GM21528 (cell line): Measurements from ENCODE around the gene TCF12.
A peak's percentile ranks its signal among the peaks of the same experiment; 100 is the strongest.

Source experiments
- ATAC-seq: cut with Tn5 transposase; IDR thresholded peaks from one replicate; pipeline ENCODE4 v1.9.1; 2021; ENCODE audit warnings: mild to moderate bottlenecking, moderate library complexity; ENCODE audit not compliant: unreplicated experiment, low FRiP score

The TCF12 gene

DNA sequence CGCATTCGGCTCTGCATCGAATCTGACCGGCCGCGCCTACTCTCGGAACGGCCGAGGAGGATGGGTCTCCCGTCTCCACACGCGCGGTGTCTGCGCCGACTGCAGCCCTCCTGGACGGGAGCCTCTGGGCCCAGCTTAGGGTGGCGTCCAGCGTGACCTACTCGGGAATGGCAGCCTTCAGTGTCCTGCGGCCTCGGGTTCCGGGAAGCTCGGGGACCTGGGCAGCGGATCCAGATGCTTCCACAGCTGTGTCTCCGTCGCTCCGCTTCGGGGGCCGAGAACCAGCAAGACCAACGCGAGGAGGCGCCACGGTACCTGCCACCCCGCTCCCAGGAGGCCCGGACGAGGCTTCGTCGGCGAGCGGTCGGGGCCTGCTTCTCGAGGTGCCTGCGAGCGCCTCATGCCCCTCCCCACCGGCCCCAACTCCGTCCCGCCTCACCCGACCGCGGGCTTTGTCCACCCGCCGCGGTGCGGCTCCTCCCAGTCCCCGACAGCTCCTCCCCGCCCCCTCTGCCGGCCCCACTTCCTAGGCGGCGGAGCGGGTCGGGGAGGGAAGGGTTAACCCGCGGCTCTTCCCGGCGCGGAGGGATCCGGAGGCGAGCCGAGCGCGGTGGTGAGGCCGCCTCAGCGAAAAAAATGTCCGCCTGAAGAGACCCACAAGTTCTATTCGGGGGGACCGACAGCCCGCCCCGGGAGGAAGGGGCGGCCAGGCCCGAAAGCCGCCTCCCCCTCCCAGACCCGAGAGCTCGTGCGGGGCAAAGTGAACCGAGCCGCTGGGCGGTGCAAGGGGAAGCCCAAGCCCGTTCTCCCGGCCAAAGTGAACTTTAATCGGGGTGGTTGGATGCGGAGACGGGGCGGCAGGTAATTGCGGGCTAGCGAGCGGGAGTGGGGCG lies at the start of gene TCF12:
Gene TCF12 (plus strand): TSS at position 599 of the 893 bp plus-strand sequence. CDS start 1,270 bp downstream, outside the sequence.
- ATAC-seq: peak; percentile 68

DNA sequence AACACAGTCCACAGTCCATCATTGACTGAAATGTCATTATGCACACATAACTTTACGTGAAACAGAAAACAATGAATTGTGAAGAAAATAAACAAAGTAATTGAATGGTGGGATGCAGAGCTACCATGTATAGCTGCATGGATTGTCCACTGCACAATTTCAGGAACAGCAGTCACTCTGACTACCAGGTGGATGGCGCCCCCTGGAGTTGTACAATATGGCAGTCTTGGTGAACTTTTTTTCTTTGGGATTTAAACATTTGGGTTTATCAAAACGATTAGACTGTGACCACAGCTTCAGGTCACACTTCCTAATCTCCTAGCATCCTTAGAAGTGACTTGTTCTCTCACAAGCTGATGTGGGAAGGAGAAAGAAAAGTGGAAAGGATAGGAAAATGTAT lies 48.9 kb upstream of the TCF12 start:
- ATAC-seq: no peak

- ATAC-seq: no peak
Observed at GRCh38 chr15:56871185-56871584, 47.3 kb upstream of the TCF12 start.

DNA sequence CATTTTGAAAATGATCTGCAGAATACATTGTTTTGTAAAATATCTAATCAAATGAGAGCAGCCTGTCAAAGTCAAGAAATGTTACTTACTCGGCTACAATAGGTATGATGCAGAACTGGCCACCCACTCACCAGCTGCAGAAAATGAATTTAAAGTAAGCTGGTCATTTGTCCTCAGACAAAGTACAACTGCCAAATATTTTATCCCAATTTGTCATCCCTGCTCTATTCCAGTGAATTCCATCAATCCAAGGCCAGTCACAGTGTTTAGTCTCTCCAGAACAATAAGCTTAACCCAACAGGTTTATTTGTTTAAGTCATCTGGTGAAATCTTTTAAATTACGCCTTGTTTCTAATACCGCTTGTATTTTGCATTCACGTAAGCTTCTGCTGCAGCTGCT lies 46.6 kb upstream of the TCF12 start:
- no peak for ATAC-seq

DNA sequence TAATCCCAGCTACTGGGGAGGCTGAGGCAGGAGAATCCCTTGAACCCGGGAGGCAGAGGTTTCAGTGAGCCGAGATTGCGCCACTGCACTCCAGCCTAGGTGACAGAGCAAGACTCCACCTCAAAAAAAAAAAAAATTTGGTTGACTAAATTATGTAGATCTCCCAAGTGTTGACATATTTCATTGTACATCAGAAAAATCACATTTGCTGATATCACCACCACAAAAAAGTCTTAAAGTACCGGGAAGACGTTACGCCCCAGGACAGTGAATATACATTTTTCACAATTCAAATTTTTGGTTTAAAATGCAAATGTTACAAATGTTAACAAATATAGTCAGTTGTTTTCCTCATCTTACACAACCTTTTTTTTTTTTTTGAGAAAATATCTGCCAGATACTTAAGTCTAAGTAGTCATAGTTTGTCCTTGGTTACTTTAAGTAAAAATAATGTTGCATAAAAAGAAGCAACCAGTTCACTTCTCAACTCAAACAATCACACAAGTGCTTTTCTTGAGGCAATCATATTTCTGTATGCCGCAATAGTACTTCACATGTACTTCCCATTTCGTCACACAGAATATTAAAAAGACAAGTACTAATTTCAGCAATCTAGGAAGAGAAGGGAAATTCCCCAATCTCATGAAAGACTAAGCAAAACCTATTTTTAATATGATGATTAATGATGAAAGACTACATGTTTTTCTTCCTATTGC lies 41.0 kb upstream of the TCF12 start:
- no peak for ATAC-seq

- ATAC-seq: no peak
Observed at GRCh38 chr15:56879502-56879901, 38.9 kb upstream of the TCF12 start.

DNA sequence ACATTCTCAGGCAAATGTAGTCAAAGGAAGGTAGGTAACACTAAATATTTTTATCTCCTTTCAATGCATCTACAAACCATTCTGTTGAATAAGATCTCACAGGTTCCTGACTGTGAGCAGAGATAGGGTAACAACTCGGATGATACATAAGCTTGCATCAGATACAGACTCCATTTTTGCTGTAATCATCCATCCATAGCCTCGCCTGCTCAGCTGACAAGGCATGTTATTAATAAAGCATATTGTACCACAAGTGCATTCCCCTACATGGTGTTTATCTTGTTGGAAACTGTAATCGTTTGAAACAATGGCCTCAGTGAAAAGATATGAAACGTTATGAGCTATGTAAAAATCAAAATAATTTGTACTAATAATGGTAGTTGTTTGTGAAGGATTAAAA lies 35.4 kb upstream of the TCF12 start:
- ATAC-seq: no peak

DNA sequence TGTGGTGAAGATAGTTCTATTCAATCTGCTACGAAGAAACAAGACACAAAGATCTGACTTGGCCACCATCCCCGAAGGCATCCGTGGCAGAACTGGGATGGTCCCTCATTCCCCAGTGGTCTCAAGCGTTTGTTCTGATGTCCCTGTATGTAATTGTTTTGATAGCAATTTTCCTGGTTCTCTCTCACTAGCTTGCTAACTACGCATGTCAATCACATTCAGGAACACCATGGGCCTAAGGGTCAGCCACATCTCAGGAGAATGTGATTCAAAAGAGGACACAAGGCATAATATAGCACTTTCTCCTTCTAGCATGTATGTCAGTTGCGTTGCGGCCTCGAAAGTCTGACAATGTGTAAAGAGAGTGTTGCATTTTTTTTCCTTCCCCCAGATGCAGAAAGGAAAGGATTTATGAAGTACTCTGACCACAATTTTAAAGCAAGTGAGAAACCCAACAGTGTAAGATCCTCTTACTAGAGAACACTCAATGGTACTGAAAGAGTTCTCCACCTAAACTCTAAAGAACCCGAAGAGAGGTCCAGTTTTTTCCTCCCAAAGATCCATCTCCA lies 32.0 kb upstream of the TCF12 start:
- ATAC-seq: no peak

DNA sequence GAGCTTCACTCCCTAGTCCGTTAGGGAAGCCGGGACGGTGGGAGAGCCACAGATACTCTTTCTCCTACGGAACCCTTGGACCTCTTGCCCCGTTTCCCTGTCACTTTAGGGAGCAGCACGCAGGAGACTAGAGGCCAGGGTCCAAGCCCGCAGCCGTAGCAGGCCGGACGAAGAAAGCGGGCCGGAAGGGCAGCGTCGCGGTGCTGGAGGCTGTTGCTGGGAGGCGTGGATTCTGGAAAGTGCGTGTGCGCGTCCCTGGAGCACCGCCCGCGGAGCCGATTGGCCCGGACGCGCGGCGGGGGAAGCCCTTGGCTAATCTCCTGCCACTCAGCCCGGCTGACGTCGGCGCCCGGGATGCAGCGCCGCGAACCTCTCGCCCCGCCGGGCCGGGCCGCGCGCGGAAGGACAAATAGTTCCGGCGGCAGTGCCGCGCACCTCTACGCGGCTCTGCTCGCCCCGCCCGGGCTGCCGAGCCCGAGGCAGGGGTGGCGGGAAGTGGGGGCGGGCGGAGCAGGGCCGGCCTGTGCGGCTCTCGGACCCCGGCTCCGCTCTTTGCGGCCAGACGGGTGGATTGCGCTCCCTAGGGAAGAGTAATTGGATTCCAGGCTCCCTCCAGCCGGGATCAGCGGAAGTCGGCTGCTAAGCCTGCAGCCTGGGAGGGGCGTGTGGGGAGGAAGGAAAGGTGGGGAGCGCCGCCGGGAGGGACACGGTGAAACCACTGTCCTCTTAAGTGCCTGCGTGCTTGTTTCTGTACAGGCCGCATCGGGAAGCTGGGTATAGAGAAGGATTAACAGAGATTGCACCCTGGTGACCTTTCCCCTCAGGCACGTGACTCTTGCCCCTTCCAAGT lies 31.3 kb upstream of the TCF12 start:
- ATAC-seq: peak; percentile 83

GRCh38 chr15:56887782-56888438 lies 30.5 kb upstream of the TCF12 start:
- no peak for ATAC-seq

- no peak for ATAC-seq
Observed at GRCh38 chr15:56890038-56890437, 28.4 kb upstream of the TCF12 start.

DNA sequence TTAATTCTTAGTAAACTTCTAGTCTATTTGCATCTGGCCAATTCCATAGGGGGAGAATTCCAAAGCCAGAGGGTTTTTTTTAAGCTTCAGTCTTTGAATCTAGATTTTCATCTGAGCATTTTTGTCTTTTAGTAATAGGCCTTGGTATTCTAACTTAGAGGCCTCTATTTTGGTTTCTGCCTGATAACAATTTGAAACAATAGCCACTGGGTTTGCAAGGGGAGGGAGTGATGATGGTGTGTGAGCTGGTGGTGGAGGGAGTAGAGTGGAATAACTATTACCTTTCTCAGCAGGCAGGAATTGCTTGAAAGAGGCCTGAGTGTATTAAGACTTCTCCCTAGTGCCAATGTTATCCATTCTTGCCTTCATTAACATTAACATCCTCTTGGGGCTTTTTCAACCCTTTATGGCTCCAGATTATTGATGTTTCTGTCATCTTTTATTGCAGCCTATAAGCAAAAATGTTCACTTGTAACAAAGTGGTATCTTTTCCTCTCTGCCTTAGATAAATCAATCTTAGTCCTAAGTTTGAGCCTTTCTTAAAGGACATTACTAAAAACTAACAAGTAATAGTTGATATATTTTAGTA lies 26.5 kb upstream of the TCF12 start:
- no peak for ATAC-seq

- no peak for ATAC-seq
Observed at GRCh38 chr15:56892659-56893363, 25.6 kb upstream of the TCF12 start.

DNA sequence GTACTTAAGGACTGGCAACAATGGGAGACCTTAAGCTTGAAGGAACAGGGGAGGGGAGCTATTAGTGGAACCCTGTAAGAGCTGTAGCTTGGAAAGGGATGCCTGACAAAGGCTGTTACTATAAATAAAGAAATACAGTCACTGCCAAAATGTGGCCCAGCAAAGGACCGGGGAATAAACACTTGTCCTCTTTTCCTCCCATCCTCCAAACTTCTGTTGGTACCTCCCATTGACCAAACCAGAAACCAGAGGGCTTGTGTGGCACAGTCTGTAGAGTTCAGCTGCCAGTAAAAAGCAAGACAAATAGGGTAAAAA lies 25.1 kb upstream of the TCF12 start:
- no peak for ATAC-seq

DNA sequence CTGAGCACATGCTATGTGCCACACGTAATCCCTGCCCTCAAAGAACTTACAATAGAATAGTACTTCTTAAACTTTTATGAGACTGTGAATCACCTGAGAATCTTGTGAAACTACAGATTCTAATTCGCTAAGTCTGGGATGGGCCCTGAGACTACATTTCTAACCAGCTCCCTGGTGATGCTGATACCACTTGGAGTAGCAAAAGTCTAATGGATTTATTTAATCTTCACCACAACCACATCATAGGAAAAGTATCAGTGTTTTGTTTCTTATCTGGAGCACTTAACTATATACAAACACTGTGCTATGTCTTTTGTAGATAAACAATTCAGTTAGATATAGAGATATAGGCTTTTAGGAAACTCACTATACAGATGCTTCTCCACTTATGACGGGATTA lies 23.8 kb upstream of the TCF12 start:
- no peak for ATAC-seq

GRCh38 chr15:56901931-56902330 lies 16.5 kb upstream of the TCF12 start:
- no peak for ATAC-seq

DNA sequence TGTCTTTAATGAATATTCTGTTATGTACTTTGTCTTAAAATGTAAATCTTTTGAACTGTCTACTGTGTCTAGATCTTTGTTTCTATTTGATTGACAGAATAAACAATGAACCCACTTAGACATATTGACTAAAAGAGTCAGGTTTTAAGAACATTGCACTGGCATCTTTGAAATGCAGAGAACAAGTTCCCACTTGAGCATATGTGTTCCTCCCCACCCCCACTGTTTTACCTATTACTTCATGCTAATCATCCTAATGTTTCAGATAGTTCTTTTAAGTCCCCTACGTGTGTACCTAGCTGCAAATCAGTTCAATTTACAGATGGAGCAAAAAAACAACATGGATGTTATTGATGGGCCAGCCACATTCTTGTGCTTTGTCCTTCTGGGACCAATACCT lies 11.7 kb upstream of the TCF12 start:
- no peak for ATAC-seq

- ATAC-seq: no peak
Observed at GRCh38 chr15:56910801-56911200, 7.6 kb upstream of the TCF12 start.

DNA sequence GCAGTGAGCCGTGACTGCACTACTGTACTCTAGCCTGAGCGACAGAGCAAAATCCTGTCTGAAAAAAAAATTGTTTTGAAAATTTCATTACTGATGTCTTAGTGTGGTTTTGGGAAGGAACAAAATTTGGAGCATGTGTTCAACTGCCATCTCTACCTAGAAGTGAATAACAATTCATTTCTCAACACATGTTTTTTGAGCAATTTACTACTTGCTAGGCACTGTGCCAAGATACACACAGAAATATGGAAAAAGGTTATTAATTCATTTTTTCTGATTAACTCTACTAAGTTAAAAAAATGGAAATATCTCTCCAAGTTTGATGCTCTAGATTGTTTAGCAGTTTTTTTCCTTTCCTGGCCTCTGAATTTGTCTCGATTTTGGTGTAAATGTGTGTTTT lies 5.2 kb upstream of the TCF12 start:
- ATAC-seq: no peak
